ENCODE data around the gene SPATA13.

Gene SPATA13

GRCh38 chr13:24274452-24275021 lies 114.0 kb downstream of the SPATA13 start:
- Histone ChIP-seq H3K27ac (ENCODE audit: insufficient read depth, low read depth, low read length, poor library complexity, severe bottlenecking) (no peak overlapping the region), H3K9me3 (ENCODE audit: control insufficient read depth, low read length) (no peaks in the 10 kb centered on the region), H3K4me1 (ENCODE audit: control insufficient read depth, insufficient read depth, low read length) (peaks cover 5% of the 10 kb centered on the region), H3K36me3 (ENCODE audit: control insufficient read depth, insufficient read depth, low read length) (no peaks in the 10 kb centered on the region), H3K4me3 (ENCODE audit: insufficient read depth, low read depth, low read length) (no peak overlapping the region), H3K27me3 (ENCODE audit: control insufficient read depth, insufficient read depth, low read length, poor library complexity, severe bottlenecking) (no peaks in the 10 kb centered on the region)
- 82 to 84% methylated on average over 6 of the region's 6 CpGs for WGBS, 2 experiments

DNA sequence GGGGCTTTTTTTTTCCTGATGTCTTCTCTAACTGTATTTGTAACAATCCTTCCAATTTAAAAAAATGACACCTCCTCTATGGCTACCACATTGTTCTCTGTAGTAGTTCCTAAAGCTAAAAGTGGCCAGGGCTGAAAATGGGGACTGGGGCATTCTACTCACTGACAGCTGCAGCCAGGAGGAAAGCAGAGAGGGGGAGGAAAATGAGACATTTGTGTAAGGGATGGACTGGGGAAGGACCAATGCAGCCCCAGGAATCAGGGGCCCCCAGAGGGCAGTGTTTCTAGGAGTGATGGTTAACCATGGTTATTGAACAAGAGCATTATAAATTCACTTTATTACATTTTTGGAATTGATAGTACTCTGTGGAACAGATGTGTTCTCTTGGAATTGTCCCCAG lies 114.5 kb downstream of the SPATA13 start:
- H3K4me3 ChIP-seq (ENCODE audit: insufficient read depth, low read depth, low read length): no peak overlapping the region
- no peaks in the 10 kb centered on the region for H3K9me3 ChIP-seq (ENCODE audit: control insufficient read depth, low read length)
- no peak overlapping the region for H3K27ac ChIP-seq (ENCODE audit: insufficient read depth, low read depth, low read length, poor library complexity, severe bottlenecking)
- no peaks in the 10 kb centered on the region for H3K27me3 ChIP-seq (ENCODE audit: control insufficient read depth, insufficient read depth, low read length, poor library complexity, severe bottlenecking)
- H3K4me1 ChIP-seq (ENCODE audit: control insufficient read depth, insufficient read depth, low read length): peaks cover 5% of the 10 kb centered on the region
- H3K36me3 ChIP-seq (ENCODE audit: control insufficient read depth, insufficient read depth, low read length): no peaks in the 10 kb centered on the region

DNA sequence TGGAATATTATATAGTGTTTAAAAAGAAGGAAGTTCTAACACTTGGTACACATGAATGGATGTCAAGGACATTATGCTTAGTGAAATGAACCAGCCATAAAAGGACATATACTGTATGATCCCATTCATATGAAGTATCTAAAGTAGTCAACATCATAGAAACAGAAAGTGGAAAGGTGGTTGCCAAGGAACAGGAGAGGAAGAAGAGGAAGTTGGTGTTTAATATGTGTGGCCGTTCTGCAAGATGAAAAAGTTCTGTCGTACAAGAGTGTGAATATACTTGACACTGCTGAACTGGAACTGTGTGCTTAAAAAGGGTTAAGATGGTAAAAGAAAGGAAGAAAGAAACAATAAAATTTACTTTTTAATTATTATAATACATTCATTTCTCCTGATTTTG lies 115.8 kb downstream of the SPATA13 start:
- H3K4me3 ChIP-seq (ENCODE audit: insufficient read depth, low read depth, low read length): no peak overlapping the region
- H3K9me3 ChIP-seq (ENCODE audit: control insufficient read depth, low read length): no peaks in the 10 kb centered on the region
- no peak overlapping the region for H3K27ac ChIP-seq (ENCODE audit: insufficient read depth, low read depth, low read length, poor library complexity, severe bottlenecking)

DNA sequence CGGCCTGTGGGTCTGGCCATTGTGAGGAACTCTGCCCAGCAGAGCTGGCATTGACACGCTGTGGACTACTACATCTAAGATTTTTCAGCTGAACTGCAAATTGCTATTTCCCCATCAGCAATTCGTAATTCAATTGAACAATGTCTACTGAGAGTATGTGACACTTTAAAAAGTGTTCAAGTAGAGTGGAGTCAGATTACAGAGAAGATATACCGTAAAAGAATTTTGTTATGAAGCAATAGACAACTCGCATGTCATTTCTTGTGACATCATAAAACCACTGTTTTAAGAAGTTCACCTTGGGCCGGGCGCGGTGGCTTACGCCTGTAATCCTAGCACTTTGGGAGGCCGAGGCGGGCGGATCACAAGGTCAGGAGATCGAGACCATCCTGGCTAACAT lies 116.3 kb downstream of the SPATA13 start:
- H3K4me3 ChIP-seq (ENCODE audit: insufficient read depth, low read depth, low read length): no peak overlapping the region
- H3K27me3 ChIP-seq (ENCODE audit: control insufficient read depth, insufficient read depth, low read length, poor library complexity, severe bottlenecking): no peaks in the 10 kb centered on the region
- no peaks in the 10 kb centered on the region for H3K36me3 ChIP-seq (ENCODE audit: control insufficient read depth, insufficient read depth, low read length)
- peaks cover 4% of the 10 kb centered on the region for H3K4me1 ChIP-seq (ENCODE audit: control insufficient read depth, insufficient read depth, low read length)
- 88 to 97% methylated on average over 13 of the region's 13 CpGs for WGBS, 2 experiments
- no peaks in the 10 kb centered on the region for H3K9me3 ChIP-seq (ENCODE audit: control insufficient read depth, low read length)
- no peak overlapping the region for H3K27ac ChIP-seq (ENCODE audit: insufficient read depth, low read depth, low read length, poor library complexity, severe bottlenecking)

More for the DNA sequence above, 115.8 kb downstream of the SPATA13 start:
- WGBS, 2 experiments: 90 to 96% methylated on average over 2 of the region's 2 CpGs
- Histone ChIP-seq H3K36me3 (ENCODE audit: control insufficient read depth, insufficient read depth, low read length) (no peaks in the 10 kb centered on the region), H3K4me1 (ENCODE audit: control insufficient read depth, insufficient read depth, low read length) (peaks cover 5% of the 10 kb centered on the region), H3K27me3 (ENCODE audit: control insufficient read depth, insufficient read depth, low read length, poor library complexity, severe bottlenecking) (no peaks in the 10 kb centered on the region)

DNA sequence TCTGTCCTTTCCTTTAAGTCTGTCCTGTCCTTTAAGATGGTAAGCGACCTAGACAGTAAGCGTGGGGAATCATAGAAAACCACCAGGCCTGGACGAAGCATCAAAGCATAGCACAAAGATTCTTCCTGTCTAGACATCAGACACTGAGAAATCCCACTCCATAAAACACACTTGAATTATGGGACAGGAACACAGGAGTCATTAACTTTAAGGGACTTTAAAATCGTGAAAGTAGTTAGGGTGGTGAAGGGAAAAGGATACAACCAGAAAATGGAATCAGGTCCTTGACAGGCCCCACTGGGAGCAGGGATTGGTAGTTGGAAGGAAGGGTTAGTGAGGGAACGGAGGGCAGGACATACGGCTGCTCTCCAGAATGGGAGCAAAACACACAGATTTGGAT lies 117.2 kb downstream of the SPATA13 start:
- WGBS, 2 experiments: 96% methylated on average over 6 of the region's 6 CpGs
- no peak overlapping the region for H3K27ac ChIP-seq (ENCODE audit: insufficient read depth, low read depth, low read length, poor library complexity, severe bottlenecking)

DNA sequence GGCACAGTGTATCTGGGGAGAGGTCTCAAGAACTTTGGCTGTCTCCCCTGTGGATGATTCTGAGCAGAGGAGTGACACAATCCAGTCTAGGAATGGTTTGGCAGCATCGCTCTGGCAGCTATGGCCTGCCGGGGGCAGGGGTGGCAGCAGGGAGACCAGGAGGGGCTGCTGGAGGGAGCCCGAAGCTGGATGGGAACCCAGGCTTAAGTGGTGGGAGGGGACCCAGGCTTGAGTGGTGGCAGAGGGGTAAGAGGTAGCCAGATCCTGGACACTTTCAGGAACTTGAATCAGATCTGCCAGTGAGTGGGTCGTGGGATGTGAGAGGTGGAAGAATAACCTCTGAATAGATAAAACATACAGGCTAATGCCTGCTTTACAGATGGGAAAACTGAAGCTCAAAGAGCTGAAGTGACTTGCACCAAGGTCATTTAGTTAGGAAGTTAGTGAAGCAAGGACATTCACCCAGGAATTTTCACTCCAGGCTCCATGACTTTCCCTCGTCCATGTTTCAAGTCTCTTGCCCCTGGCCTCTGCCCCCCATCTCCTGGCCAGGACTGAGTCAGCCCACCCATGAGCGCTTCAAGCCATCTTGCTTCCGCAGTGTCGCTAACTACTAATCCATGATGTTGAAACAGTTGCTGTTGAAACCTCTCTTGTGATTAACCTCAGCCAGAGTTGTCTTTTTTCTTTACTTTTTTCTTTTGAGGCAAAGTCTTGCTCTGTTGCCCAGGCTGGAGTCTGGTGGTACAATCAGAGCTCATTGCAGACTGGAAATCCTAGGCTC lies 119.0 kb downstream of the SPATA13 start:
- Histone ChIP-seq H3K4me1 (ENCODE audit: control insufficient read depth, insufficient read depth, low read length) (no peaks in the 10 kb centered on the region), H3K4me3 (ENCODE audit: insufficient read depth, low read depth, low read length) (no peak overlapping the region), H3K27ac (ENCODE audit: insufficient read depth, low read depth, low read length, poor library complexity, severe bottlenecking) (no peak overlapping the region), H3K36me3 (ENCODE audit: control insufficient read depth, insufficient read depth, low read length) (no peaks in the 10 kb centered on the region), H3K27me3 (ENCODE audit: control insufficient read depth, insufficient read depth, low read length, poor library complexity, severe bottlenecking) (no peaks in the 10 kb centered on the region), H3K9me3 (ENCODE audit: control insufficient read depth, low read length) (no peaks in the 10 kb centered on the region)
- WGBS, 2 experiments: 91 to 96% methylated on average over 8 of the region's 8 CpGs

More for the DNA sequence above, 117.2 kb downstream of the SPATA13 start:
- H3K9me3 ChIP-seq (ENCODE audit: control insufficient read depth, low read length): no peaks in the 10 kb centered on the region
- H3K4me3 ChIP-seq (ENCODE audit: insufficient read depth, low read depth, low read length): no peak overlapping the region
- H3K27me3 ChIP-seq (ENCODE audit: control insufficient read depth, insufficient read depth, low read length, poor library complexity, severe bottlenecking): no peaks in the 10 kb centered on the region
- no peaks in the 10 kb centered on the region for H3K36me3 ChIP-seq (ENCODE audit: control insufficient read depth, insufficient read depth, low read length)
- no peaks in the 10 kb centered on the region for H3K4me1 ChIP-seq (ENCODE audit: control insufficient read depth, insufficient read depth, low read length)

- Histone ChIP-seq H3K27me3 (ENCODE audit: control insufficient read depth, insufficient read depth, low read length, poor library complexity, severe bottlenecking) (no peaks in the 10 kb centered on the region), H3K9me3 (ENCODE audit: control insufficient read depth, low read length) (no peaks in the 10 kb centered on the region), H3K36me3 (ENCODE audit: control insufficient read depth, insufficient read depth, low read length) (no peaks in the 10 kb centered on the region), H3K4me1 (ENCODE audit: control insufficient read depth, insufficient read depth, low read length) (no peaks in the 10 kb centered on the region), H3K4me3 (ENCODE audit: insufficient read depth, low read depth, low read length) (no peak overlapping the region), H3K27ac (ENCODE audit: insufficient read depth, low read depth, low read length, poor library complexity, severe bottlenecking) (no peak overlapping the region)
- 91 to 94% methylated on average over 7 of the region's 7 CpGs for WGBS, 2 experiments
Observed at GRCh38 chr13:24280720-24281119, 120.2 kb downstream of the SPATA13 start.

DNA sequence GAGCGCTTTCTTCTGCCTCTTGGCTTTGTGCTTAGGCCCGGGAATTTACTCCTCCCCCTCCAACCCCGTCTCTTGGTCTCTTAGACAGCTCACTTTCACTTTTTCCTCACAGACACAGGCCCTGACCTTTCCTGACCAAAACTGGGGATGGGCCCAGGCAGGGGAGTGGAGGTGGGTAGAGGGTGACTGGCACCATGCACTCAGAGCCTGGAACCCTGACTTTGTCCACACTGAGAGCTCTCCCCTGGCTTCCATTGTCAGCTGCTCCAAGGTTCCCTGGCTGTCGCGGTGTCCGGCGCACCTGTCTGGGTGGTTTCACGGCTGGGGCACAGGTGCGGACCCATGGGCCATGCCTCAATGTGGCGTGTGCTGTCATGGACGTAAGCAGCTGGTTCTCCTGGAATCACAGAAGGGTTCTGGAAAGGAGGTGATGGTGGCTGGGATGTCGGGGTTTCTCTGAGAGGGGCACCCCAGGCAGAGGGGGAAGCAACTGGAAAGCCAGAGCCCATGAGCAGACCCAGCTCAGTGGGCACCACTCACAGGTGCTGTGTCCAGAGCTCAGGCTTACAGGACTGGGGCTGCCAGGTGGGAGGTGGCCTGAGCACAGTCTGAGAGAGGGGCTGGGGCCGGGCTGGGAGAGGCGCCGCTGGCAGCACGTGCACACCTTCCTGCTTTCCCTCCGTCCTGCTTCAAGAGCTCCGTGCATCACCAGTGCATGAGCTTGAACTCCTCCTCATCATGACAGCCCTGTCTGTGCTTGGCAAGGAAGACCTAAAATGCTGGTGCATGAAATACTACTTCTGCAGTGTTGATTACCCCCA lies 120.9 kb downstream of the SPATA13 start:
- Histone ChIP-seq H3K4me3 (ENCODE audit: insufficient read depth, low read depth, low read length) (no peak overlapping the region), H3K9me3 (ENCODE audit: control insufficient read depth, low read length) (no peaks in the 10 kb centered on the region), H3K27me3 (ENCODE audit: control insufficient read depth, insufficient read depth, low read length, poor library complexity, severe bottlenecking) (no peaks in the 10 kb centered on the region), H3K36me3 (ENCODE audit: control insufficient read depth, insufficient read depth, low read length) (no peaks in the 10 kb centered on the region), H3K4me1 (ENCODE audit: control insufficient read depth, insufficient read depth, low read length) (no peaks in the 10 kb centered on the region), H3K27ac (ENCODE audit: insufficient read depth, low read depth, low read length, poor library complexity, severe bottlenecking) (no peak overlapping the region)
- WGBS, 2 experiments: 93 to 95% methylated on average over 18 of the region's 18 CpGs

GRCh38 chr13:24282256-24282655 lies 121.7 kb downstream of the SPATA13 start:
- no peaks in the 10 kb centered on the region for H3K4me1 ChIP-seq (ENCODE audit: control insufficient read depth, insufficient read depth, low read length)
- H3K27me3 ChIP-seq (ENCODE audit: control insufficient read depth, insufficient read depth, low read length, poor library complexity, severe bottlenecking): no peaks in the 10 kb centered on the region
- H3K4me3 ChIP-seq (ENCODE audit: insufficient read depth, low read depth, low read length): no peak overlapping the region
- peaks cover 3% of the 10 kb centered on the region for H3K36me3 ChIP-seq (ENCODE audit: control insufficient read depth, insufficient read depth, low read length)
- no peak overlapping the region for H3K27ac ChIP-seq (ENCODE audit: insufficient read depth, low read depth, low read length, poor library complexity, severe bottlenecking)
- 89 to 92% methylated on average over 4 of the region's 4 CpGs for WGBS, 2 experiments
- H3K9me3 ChIP-seq (ENCODE audit: control insufficient read depth, low read length): no peaks in the 10 kb centered on the region

DNA sequence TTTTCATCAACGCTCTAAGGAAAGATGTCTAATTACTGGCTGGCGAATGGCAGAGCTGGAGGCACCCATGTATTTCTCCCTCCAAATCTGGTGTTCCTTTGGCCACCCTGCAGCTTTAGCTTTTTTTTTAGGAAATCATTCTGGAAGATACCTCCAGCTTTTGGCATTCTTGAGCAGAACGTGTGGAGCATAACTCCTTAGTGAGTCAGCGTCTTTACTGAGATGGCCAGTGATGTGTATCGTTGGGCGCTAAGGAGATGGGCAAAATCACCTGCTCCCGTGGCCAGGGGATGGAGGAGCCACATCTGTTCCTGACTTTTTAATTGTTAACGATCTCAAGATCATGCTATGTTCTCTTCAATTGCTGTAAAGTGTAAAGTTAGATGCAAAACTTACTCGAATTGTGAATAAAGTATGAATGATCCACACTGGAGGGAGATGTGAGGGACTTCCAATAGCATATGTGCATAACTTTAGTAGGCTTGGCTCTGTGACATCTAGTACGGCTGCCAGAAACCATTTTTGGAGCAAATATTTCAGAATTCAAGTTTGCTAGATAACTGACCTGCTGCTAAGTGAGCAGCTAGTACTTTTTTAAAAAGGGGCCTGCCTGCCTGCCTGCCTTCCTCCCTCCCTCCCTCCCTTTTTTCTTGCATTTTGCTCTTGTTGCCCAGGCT lies 124.5 kb downstream of the SPATA13 start:
- Histone ChIP-seq H3K27me3 (ENCODE audit: control insufficient read depth, insufficient read depth, low read length, poor library complexity, severe bottlenecking) (no peaks in the 10 kb centered on the region), H3K27ac (ENCODE audit: insufficient read depth, low read depth, low read length, poor library complexity, severe bottlenecking) (no peak overlapping the region), H3K4me3 (ENCODE audit: insufficient read depth, low read depth, low read length) (no peak overlapping the region), H3K9me3 (ENCODE audit: control insufficient read depth, low read length) (no peaks in the 10 kb centered on the region), H3K4me1 (ENCODE audit: control insufficient read depth, insufficient read depth, low read length) (no peaks in the 10 kb centered on the region), H3K36me3 (ENCODE audit: control insufficient read depth, insufficient read depth, low read length) (peaks cover 6% of the 10 kb centered on the region)
- 95 to 97% methylated on average over 10 of the region's 10 CpGs for WGBS, 2 experiments

Measured in ectodermal cell (in vitro differentiated cells).